K562 (cell line): ENCODE results near the gene ZRANB1. TPM values are rescaled to one million over a fixed set of nuclear protein-coding genes. Genes with fewer than 3 reads are reported as not detected.

Source experiments
- ATAC-seq: fragments of 200-7000 bp; cut with Tn5 transposase; 3 replicates; pipeline ENCODE4 v1.9.1; 2020; ENCODE audit warnings: moderate library complexity
- BruUV-seq: library from RNA; stranded (reverse); fragments of 400-500 nt; replicated peaks from 2 replicates; lab custom pipeline; 2021; lab: Mats Ljungman, UMichigan
- CTCF ChIA-PET: fragments of 300-600 bp; formaldehyde crosslinking; extraction: SDS; loops from one replicate; lab custom pipeline; 2021; ENCODE audit warnings: low intra/inter-chr PET ratio; lab: Yijun Ruan, JAX
- POLR2A ChIA-PET: fragments of 300-600, 350-650 bp; sonication (Branson Sonifier 250); formaldehyde crosslinking; extraction: SDS; loops from one replicate; lab custom pipeline; 2021; ENCODE audit warnings: antibody characterized with exemption, inconsistent platforms; lab: Yijun Ruan, JAX
- DNase-seq, 4 experiments: peaks; one replicate each; pipeline versions ENCODE4 v3.0.0 to v3.0.0-alpha.2; 2011 to 2018; ENCODE audit warnings: low spot score in 3 of 4, mixed read lengths in 3 of 4; ENCODE audit errors: extremely low read depth in 1 of 4
- FAIRE-seq: peaks from 2 replicates; lab custom pipeline; 2011; peaks lifted over from hg19 to GRCh38; lab: Jason Lieb, UNC
- H2AFZ ChIP-seq: 2 replicates; pipeline ENCODE4 v1.6.0; 2011; ENCODE audit warnings: low read depth, low read length, control low read depth, inconsistent platforms
- H3K27ac ChIP-seq: fragments of 200-600 bp; 3 replicates; pipeline ENCODE4 v1.8.0; 2011; ENCODE audit warnings: low read depth, mild to moderate bottlenecking, control low read depth, inconsistent platforms, low read length, moderate library complexity, mixed read lengths; ENCODE audit errors: extremely low read depth
- H3K27me3 ChIP-seq, 2 experiments: fragments of 300-600 bp in 1 of 2; 2 replicates in 1 of 2; 3 replicates in 1 of 2; pipeline versions ENCODE4 v1.6.0 to v1.8.0; 2011; ENCODE audit warnings: inconsistent platforms in 2 of 2, low read length in 2 of 2, mild to moderate bottlenecking in 1 of 2, mixed read lengths in 1 of 2, moderate library complexity in 1 of 2; ENCODE audit not compliant: control insufficient read depth in 2 of 2, insufficient read depth in 2 of 2
- H3K36me3 ChIP-seq: fragments of 300-600 bp; 3 replicates; pipeline ENCODE4 v1.8.0; 2011; ENCODE audit warnings: mild to moderate bottlenecking, low read length, inconsistent platforms; ENCODE audit not compliant: control insufficient read depth, insufficient read depth
- H3K4me1 ChIP-seq, 2 experiments: fragments of 200-600 bp in 1 of 2; replicated peaks in 1 of 2; 2 replicates in 1 of 2; 3 replicates in 1 of 2; pipeline versions ENCODE4 v1.5.1 to v1.8.0; 2011; ENCODE audit warnings: inconsistent platforms in 2 of 2, low read length in 2 of 2, mild to moderate bottlenecking in 1 of 2, mixed read lengths in 1 of 2, moderate library complexity in 1 of 2; ENCODE audit not compliant: control insufficient read depth in 2 of 2, insufficient read depth in 2 of 2
- H3K4me2 ChIP-seq: 2 replicates; pipeline ENCODE4 v1.6.1; 2011; ENCODE audit warnings: low read length, control low read depth, inconsistent platforms, mixed read lengths; ENCODE audit not compliant: insufficient read depth
- H3K4me3 ChIP-seq: fragments of 200-600 bp; sonication (generic), shearing (Covaris generic); 2 replicates; pipeline ENCODE4 v1.5.1; 2016; ENCODE audit warnings: control low read depth, inconsistent platforms
- H3K79me2 ChIP-seq: fragments of 200-600 bp; 3 replicates; pipeline ENCODE4 v1.8.0; 2011; ENCODE audit warnings: low read length, inconsistent platforms; ENCODE audit not compliant: control insufficient read depth, insufficient read depth
- H3K9ac ChIP-seq, 2 experiments: 2 replicates each; pipeline versions ENCODE4 v1.6.0 to v1.6.1; 2011; ENCODE audit warnings: low read depth in 2 of 2, low read length in 2 of 2, control low read depth in 1 of 2, inconsistent platforms in 1 of 2, mild to moderate bottlenecking in 1 of 2, mixed read lengths in 1 of 2; ENCODE audit not compliant: insufficient read depth in 1 of 2
- H3K9me1 ChIP-seq: one replicate; pipeline ENCODE4 v1.6.0; 2011; ENCODE audit warnings: inconsistent platforms, mild to moderate bottlenecking, low read length, moderate library complexity; ENCODE audit not compliant: control insufficient read depth, insufficient read depth
- H3K9me3 ChIP-seq: replicated peaks from 2 replicates; pipeline ENCODE4 v1.5.1; 2011; ENCODE audit warnings: low read depth, low read length, inconsistent platforms; ENCODE audit not compliant: control insufficient read depth, insufficient read depth
- H4K20me1 ChIP-seq: replicated peaks from 2 replicates; pipeline ENCODE4 v1.6.1; 2011; ENCODE audit warnings: low read length, inconsistent platforms, mixed read lengths; ENCODE audit not compliant: control insufficient read depth, insufficient read depth
- MAFF ChIP-seq: IDR thresholded peaks from 2 replicates; pipeline ENCODE4 v1.6.1; 2012; ENCODE audit warnings: low read length, improper control_type of control experiment
- PTTG1 ChIP-seq: fragments of 450-650 bp; IDR thresholded peaks from 2 replicates; pipeline ENCODE4 v1.6.1; 2016; ENCODE audit warnings: low read depth, mild to moderate bottlenecking, missing genetic modification characterization, missing compliant biosample characterization
- WGBS: fragments of 100-300 bp; shearing (Covaris generic); methylation state at CpG from one replicate; pipeline ENCODE4 v1.1.6; 2016; ENCODE audit warnings: low coverage, mixed read lengths; ENCODE audit not compliant: insufficient coverage; ENCODE audit errors: missing lambda C conversion rate; 5-methylcytosine and 5-hydroxymethylcytosine counted together
- in situ Hi-C: fragments of 300-500 bp; cut with MboI; formaldehyde crosslinking; loops from 4 replicates; pipeline ENCODE4 v1.15.0; 2018; ENCODE audit warnings: inconsistent platforms, mixed read lengths
- intact Hi-C: fragments of 100-400 bp; cut with micrococcal nuclease; formaldehyde crosslinking; loops from 2 replicates; pipeline ENCODE4 v1.14.2; 2022
- polyA plus RNA-seq, 8 experiments: library from polyadenylated mRNA; depleted of rRNA in 4 of 8; stranded (reverse) in 5 of 8; unstranded in 3 of 8; fragments of >200 nt; fragmentation: Nextera tagmentation in 2 of 8; fragmentation: Illumina TruSeq in 1 of 8; extraction: Ambion mirVana in 2 of 8; extraction: Trizol in 1 of 8; gene quantifications; 2 replicates each; pipeline versions ENCODE4 v1.2.1 to v1.2.3, GENCODE V29; 2011 to 2014; ENCODE audit warnings: inconsistent platforms in 1 of 8, missing spikeins in 1 of 8
- total RNA-seq, 7 experiments: library from RNA; depleted of rRNA in 6 of 7; stranded (reverse); fragments of >200 nt in 6 of 7; fragmentation: Illumina TruSeq in 2 of 7; extraction: Trizol in 2 of 7; gene quantifications; 2 replicates each; pipeline versions ENCODE4 v1.2.1 to v1.2.3, GENCODE V29; 2011 to 2021; ENCODE audit warnings: low replicate concordance in 1 of 7
- TF ChIP-seq, protein P1 (sequence below): fragments of 250-450 bp; sonication (Bioruptor Pico); IDR thresholded peaks from 2 replicates; pipeline ENCODE4 v1.4.0; 2020
- TF ChIP-seq, protein P2 (sequence below): fragments of 200-800 bp; sonication (Bioruptor generic); IDR thresholded peaks from 2 replicates; pipeline ENCODE4 v1.6.1; 2016; ENCODE audit warnings: missing genetic modification characterization, missing compliant biosample characterization
- TF ChIP-seq, protein P3 (sequence below): fragments of 250-450 bp; sonication (Bioruptor Pico); IDR thresholded peaks from 2 replicates; pipeline ENCODE4 v1.4.0; 2020

ZRANB1 gene
- total and polyA plus RNA-seq, 9 of the 15 experiments (the other 6 are each of a cell fraction or from before 2014, with no cell fraction given), result 0.07 to 1.1 (median 0.64) TPM

DNA sequence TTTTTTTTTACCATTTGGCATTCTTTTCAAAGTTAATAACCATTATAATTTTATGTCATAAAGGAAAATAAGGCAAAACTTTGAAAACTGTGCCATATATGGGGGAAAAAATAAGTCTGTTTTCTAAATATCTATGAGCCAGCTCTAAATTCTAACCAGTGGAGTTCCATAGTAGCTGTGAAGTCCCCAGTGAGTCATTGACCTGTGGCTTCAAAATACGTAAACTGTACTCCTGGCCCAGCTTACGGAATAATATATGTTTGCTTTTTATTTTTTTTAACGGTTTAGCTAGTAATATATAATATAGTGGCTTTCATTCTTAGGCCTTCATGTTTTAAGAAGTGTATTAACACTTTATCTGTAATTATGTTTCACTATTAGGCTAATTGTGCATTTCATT, 20.5 kb downstream of the ZRANB1 start (continued):
- no peak for TF ChIP-seq MAFF
- TF ChIP-seq, protein P1, sequence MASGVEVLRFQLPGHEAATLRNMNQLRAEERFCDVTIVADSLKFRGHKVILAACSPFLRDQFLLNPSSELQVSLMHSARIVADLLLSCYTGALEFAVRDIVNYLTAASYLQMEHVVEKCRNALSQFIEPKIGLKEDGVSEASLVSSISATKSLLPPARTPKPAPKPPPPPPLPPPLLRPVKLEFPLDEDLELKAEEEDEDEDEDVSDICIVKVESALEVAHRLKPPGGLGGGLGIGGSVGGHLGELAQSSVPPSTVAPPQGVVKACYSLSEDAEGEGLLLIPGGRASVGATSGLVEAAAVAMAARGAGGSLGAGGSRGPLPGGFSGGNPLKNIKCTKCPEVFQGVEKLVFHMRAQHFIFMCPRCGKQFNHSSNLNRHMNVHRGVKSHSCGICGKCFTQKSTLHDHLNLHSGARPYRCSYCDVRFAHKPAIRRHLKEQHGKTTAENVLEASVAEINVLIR (CRISPR knock-in tag), result no peak

DNA sequence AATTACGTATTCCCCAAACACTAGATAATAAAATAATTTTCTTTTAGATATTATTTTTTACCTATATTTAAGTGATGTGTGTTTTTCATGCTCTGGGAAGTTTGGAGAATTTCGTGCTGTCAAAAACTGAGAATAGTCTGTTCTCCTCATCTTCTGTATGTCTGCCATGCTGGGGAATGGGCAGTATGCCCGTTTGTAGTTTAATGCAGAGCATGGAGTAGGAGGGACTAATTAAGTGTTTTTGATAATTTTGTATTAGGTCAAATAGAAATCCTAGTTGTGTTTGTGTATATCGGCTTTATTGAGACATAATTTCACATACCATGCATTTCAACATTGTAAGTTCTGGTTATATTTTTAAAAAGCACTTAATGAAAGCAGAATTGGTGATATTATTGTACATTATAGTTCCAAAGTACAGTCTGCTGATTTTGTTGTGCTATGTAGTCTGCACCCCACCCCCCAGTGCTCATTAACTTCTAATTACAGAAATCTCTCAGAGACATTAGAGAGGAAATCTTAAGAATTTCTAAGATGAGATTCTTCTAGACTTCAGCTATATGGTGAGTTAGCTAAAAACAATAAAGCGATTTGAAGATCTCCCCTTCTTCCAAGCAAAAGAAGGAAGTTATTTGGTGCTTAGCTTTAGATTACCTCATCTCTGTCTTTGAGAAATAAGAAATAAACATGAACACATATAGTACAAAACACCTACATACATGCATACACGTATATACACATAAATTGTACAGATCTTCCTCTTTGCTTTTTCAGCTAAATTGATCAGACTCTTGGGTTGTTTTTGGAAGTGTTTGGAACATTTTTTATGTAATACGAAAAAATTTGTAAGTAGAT, 22.2 kb downstream of the ZRANB1 start:
- no TSS peak for BruUV-seq
- no peaks in the 10 kb centered on the region for H3K4me1 ChIP-seq
- intact Hi-C loops (no loop called here), in situ Hi-C loops (no loop called here)
- H4K20me1 ChIP-seq, result no peaks in the 10 kb centered on the region
- ChIA-PET POLR2A (no interaction called here), CTCF (no interaction called here)
- WGBS, result no CpG with 5 or more reads among the region's 7 CpGs
- H3K27ac ChIP-seq, result no peak overlapping the region
- ATAC-seq, result no peak
- no peaks in the 10 kb centered on the region for H3K27me3 ChIP-seq
- DNase-seq, result no peak
- no peak overlapping the region for H3K9ac ChIP-seq
- H3K9me3 ChIP-seq, result no peaks in the 10 kb centered on the region
- FAIRE-seq, result no peak
- H3K4me3 ChIP-seq, result no peak overlapping the region
- H3K79me2 ChIP-seq, result no peaks in the 10 kb centered on the region
- no peak overlapping the region for H2AFZ ChIP-seq
- H3K36me3 ChIP-seq, result no peaks in the 10 kb centered on the region
- no peaks in the 10 kb centered on the region for H3K9me1 ChIP-seq
- no peak overlapping the region for H3K4me2 ChIP-seq
- TF ChIP-seq PTTG1 (tag), result no peak
- TF ChIP-seq, protein P2, sequence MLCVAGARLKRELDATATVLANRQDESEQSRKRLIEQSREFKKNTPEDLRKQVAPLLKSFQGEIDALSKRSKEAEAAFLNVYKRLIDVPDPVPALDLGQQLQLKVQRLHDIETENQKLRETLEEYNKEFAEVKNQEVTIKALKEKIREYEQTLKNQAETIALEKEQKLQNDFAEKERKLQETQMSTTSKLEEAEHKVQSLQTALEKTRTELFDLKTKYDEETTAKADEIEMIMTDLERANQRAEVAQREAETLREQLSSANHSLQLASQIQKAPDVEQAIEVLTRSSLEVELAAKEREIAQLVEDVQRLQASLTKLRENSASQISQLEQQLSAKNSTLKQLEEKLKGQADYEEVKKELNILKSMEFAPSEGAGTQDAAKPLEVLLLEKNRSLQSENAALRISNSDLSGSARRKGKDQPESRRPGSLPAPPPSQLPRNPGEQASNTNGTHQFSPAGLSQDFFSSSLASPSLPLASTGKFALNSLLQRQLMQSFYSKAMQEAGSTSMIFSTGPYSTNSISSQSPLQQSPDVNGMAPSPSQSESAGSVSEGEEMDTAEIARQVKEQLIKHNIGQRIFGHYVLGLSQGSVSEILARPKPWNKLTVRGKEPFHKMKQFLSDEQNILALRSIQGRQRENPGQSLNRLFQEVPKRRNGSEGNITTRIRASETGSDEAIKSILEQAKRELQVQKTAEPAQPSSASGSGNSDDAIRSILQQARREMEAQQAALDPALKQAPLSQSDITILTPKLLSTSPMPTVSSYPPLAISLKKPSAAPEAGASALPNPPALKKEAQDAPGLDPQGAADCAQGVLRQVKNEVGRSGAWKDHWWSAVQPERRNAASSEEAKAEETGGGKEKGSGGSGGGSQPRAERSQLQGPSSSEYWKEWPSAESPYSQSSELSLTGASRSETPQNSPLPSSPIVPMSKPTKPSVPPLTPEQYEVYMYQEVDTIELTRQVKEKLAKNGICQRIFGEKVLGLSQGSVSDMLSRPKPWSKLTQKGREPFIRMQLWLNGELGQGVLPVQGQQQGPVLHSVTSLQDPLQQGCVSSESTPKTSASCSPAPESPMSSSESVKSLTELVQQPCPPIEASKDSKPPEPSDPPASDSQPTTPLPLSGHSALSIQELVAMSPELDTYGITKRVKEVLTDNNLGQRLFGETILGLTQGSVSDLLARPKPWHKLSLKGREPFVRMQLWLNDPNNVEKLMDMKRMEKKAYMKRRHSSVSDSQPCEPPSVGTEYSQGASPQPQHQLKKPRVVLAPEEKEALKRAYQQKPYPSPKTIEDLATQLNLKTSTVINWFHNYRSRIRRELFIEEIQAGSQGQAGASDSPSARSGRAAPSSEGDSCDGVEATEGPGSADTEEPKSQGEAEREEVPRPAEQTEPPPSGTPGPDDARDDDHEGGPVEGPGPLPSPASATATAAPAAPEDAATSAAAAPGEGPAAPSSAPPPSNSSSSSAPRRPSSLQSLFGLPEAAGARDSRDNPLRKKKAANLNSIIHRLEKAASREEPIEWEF, result no peak
- TF ChIP-seq, protein P3, sequence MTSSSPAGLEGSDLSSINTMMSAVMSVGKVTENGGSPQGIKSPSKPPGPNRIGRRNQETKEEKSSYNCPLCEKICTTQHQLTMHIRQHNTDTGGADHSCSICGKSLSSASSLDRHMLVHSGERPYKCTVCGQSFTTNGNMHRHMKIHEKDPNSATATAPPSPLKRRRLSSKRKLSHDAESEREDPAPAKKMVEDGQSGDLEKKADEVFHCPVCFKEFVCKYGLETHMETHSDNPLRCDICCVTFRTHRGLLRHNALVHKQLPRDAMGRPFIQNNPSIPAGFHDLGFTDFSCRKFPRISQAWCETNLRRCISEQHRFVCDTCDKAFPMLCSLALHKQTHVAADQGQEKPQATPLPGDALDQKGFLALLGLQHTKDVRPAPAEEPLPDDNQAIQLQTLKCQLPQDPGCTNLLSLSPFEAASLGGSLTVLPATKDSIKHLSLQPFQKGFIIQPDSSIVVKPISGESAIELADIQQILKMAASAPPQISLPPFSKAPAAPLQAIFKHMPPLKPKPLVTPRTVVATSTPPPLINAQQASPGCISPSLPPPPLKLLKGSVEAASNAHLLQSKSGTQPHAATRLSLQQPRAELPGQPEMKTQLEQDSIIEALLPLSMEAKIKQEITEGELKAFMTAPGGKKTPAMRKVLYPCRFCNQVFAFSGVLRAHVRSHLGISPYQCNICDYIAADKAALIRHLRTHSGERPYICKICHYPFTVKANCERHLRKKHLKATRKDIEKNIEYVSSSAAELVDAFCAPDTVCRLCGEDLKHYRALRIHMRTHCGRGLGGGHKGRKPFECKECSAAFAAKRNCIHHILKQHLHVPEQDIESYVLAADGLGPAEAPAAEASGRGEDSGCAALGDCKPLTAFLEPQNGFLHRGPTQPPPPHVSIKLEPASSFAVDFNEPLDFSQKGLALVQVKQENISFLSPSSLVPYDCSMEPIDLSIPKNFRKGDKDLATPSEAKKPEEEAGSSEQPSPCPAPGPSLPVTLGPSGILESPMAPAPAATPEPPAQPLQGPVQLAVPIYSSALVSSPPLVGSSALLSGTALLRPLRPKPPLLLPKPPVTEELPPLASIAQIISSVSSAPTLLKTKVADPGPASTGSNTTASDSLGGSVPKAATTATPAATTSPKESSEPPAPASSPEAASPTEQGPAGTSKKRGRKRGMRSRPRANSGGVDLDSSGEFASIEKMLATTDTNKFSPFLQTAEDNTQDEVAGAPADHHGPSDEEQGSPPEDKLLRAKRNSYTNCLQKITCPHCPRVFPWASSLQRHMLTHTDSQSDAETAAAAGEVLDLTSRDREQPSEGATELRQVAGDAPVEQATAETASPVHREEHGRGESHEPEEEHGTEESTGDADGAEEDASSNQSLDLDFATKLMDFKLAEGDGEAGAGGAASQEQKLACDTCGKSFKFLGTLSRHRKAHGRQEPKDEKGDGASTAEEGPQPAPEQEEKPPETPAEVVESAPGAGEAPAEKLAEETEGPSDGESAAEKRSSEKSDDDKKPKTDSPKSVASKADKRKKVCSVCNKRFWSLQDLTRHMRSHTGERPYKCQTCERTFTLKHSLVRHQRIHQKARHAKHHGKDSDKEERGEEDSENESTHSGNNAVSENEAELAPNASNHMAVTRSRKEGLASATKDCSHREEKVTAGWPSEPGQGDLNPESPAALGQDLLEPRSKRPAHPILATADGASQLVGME (CRISPR knock-in tag), result no peak
